ENCODE data around the gene CYBC1. TPM values are rescaled to one million over a fixed set of nuclear protein-coding genes. Genes with fewer than 3 reads are reported as not detected.

Gene CYBC1
- total RNA-seq, 1 experiment from 2014 or later, result 174 TPM

DNA sequence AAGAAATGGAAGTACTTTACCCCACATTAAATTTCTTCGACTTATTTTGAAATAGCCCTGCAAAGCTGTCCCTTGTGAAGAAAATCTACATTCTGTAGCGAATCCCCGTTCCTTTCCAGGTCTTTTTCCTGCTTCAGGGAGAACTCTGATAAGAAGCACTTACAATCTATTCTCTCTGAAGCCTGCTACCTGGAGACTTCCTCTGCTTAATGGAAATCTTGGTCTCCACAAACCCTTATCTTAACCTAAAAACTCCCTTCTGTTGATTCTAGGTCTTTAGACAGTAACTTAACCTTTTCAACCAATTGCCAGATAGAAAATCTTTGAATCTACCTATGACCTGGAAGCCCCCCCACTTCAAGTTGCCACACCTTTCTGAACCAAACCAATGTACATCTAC is 1.6 kb upstream of the CYBC1 start:
- no peaks in the 10 kb centered on the region for H3K27me3 ChIP-seq (ENCODE audit: control insufficient read depth, insufficient read depth, low read length)
- H3K9me3 ChIP-seq (ENCODE audit: control insufficient read depth, insufficient read depth, low read depth, low read length), result no peaks in the 10 kb centered on the region
- no peak overlapping the region for H3K27ac ChIP-seq (ENCODE audit: low read length)
- POLR2A ChIA-PET, result no interaction called here
- H3K36me3 ChIP-seq (ENCODE audit: control insufficient read depth, insufficient read depth, low read length), result no peaks in the 10 kb centered on the region; the same call in 1 of the 2 replicates
- no TSS peak for BruUV-seq (replicated peaks)
- intact Hi-C loops (cut with micrococcal nuclease; ENCODE audit: unreplicated experiment) (no loop called here), in situ Hi-C loops (cut with HindIII; ENCODE audit: low pct_unique_long_range_greater_than_20kb, low sequenced_read_pairs) (no loop called here)
- ATAC-seq (no peak), DNase-seq (ENCODE audit: low read depth, low spot score) (no peak)
- TF ChIP-seq, protein P1, sequence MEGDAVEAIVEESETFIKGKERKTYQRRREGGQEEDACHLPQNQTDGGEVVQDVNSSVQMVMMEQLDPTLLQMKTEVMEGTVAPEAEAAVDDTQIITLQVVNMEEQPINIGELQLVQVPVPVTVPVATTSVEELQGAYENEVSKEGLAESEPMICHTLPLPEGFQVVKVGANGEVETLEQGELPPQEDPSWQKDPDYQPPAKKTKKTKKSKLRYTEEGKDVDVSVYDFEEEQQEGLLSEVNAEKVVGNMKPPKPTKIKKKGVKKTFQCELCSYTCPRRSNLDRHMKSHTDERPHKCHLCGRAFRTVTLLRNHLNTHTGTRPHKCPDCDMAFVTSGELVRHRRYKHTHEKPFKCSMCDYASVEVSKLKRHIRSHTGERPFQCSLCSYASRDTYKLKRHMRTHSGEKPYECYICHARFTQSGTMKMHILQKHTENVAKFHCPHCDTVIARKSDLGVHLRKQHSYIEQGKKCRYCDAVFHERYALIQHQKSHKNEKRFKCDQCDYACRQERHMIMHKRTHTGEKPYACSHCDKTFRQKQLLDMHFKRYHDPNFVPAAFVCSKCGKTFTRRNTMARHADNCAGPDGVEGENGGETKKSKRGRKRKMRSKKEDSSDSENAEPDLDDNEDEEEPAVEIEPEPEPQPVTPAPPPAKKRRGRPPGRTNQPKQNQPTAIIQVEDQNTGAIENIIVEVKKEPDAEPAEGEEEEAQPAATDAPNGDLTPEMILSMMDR (IDR thresholded peaks at IDR 0.05), result no peak
- TF ChIP-seq SIN3A (IDR thresholded peaks at IDR 0.05; ENCODE audit: borderline replicate concordance, insufficient read depth, low read depth, low read length), result no peak
- peaks cover 16% of the 10 kb centered on the region for H3K4me1 ChIP-seq (ENCODE audit: control insufficient read depth, insufficient read depth, low read length)
- no peak overlapping the region for H3K4me3 ChIP-seq (ENCODE audit: low read depth in 2 of 2, low read length in 2 of 2)
- CTCF ChIA-PET, result no interaction called here

DNA sequence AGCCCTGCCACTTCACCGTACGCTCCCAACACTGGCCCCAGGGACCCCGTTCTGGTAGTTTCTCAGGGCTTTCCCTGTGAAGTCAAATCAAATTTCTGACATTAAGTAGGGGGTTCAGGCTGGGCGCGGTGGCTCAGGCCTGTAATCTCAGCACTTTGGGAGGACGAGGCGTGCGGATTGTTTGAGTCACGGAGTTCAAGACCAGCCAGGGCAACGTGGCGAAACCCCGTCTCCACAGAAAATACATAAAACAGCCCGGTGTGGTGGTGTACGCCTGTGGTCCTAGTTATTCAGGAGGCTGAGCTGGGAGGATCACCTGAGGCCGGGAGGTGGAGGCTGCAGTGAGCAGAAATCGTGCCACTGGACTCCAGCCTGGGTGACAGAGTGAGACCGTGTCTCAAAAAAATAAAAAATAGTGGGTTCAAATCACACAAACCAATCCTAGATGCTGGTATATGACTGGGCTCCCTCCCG is 632 bp downstream of the CYBC1 start:
- Histone ChIP-seq H3K27me3 (ENCODE audit: control insufficient read depth, insufficient read depth, low read length) (no peaks in the 10 kb centered on the region), H3K9me3 (ENCODE audit: control insufficient read depth, insufficient read depth, low read depth, low read length) (no peaks in the 10 kb centered on the region), H3K27ac (ENCODE audit: low read length) (peak overlapping the region; percentile 78), H3K36me3 (ENCODE audit: control insufficient read depth, insufficient read depth, low read length) (no peaks in the 10 kb centered on the region; the same call in 1 of the 2 replicates), H3K4me1 (ENCODE audit: control insufficient read depth, insufficient read depth, low read length) (peaks cover 21% of the 10 kb centered on the region), H3K4me3 (ENCODE audit: low read depth in 2 of 2, low read length in 2 of 2) (peak overlapping the region; percentile 79 to 98)
- in situ Hi-C loops (cut with HindIII; ENCODE audit: low pct_unique_long_range_greater_than_20kb, low sequenced_read_pairs), result no loop called here
- BruUV-seq (replicated peaks), result no TSS peak
- no peak for DNase-seq (ENCODE audit: low read depth, low spot score)
- CTCF ChIA-PET, result no interaction called here
- intact Hi-C loops (cut with micrococcal nuclease; ENCODE audit: unreplicated experiment), result no loop called here
- POLR2A ChIA-PET, result no interaction called here
- TF ChIP-seq, protein P2, sequence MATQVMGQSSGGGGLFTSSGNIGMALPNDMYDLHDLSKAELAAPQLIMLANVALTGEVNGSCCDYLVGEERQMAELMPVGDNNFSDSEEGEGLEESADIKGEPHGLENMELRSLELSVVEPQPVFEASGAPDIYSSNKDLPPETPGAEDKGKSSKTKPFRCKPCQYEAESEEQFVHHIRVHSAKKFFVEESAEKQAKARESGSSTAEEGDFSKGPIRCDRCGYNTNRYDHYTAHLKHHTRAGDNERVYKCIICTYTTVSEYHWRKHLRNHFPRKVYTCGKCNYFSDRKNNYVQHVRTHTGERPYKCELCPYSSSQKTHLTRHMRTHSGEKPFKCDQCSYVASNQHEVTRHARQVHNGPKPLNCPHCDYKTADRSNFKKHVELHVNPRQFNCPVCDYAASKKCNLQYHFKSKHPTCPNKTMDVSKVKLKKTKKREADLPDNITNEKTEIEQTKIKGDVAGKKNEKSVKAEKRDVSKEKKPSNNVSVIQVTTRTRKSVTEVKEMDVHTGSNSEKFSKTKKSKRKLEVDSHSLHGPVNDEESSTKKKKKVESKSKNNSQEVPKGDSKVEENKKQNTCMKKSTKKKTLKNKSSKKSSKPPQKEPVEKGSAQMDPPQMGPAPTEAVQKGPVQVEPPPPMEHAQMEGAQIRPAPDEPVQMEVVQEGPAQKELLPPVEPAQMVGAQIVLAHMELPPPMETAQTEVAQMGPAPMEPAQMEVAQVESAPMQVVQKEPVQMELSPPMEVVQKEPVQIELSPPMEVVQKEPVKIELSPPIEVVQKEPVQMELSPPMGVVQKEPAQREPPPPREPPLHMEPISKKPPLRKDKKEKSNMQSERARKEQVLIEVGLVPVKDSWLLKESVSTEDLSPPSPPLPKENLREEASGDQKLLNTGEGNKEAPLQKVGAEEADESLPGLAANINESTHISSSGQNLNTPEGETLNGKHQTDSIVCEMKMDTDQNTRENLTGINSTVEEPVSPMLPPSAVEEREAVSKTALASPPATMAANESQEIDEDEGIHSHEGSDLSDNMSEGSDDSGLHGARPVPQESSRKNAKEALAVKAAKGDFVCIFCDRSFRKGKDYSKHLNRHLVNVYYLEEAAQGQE (IDR thresholded peaks at IDR 0.05; ENCODE audit: insufficient read depth in 1 of 2, low read depth in 2 of 2, low read length in 1 of 2), result no peak
- TF ChIP-seq SIN3A (IDR thresholded peaks at IDR 0.05; ENCODE audit: borderline replicate concordance, insufficient read depth, low read depth, low read length) (no peak), TCF7L2 (IDR thresholded peaks at IDR 0.05; ENCODE audit: low read depth, low read length) (no peak), POLR2AphosphoS5 (IDR thresholded peaks at IDR 0.05; ENCODE audit: low read depth, low read length) (no peak)
- TF ChIP-seq, protein P1 (IDR thresholded peaks at IDR 0.05), result no peak
- ATAC-seq, result no peak; the same call in 1 of the 2 replicates

Measured in Panc1 (cell line).